WTC11 (cell line): ENCODE results near the gene RPN1. TPM values are rescaled to one million over a fixed set of nuclear protein-coding genes. Genes with fewer than 3 reads are reported as not detected.

Experiments
- ATAC-seq: fragments of 200-7000 bp; cut with Tn5 transposase; 2 replicates; pipeline ENCODE4 v1.10.0; 2021; ENCODE audit warnings: mild to moderate bottlenecking, moderate library complexity
- CTCF ChIA-PET: fragments of 300-600 bp; sonication (Branson Sonifier 250); formaldehyde crosslinking; loops from one replicate; lab custom pipeline; 2021; ENCODE audit warnings: antibody characterized with exemption; lab: Charles Lee
- POLR2A ChIA-PET: fragments of 350-600 bp; sonication (Branson Sonifier 250); formaldehyde crosslinking; loops from one replicate; lab custom pipeline; 2021; ENCODE audit warnings: antibody characterized with exemption; lab: Charles Lee
- DNase-seq: peaks from one replicate; pipeline ENCODE4 v3.0.0; 2021; ENCODE audit warnings: low spot score
- H3K27ac Mint-ChIP-seq: 2 replicates; pipeline ENCODE4 v1.8.0; 2021; ENCODE audit warnings: mixed read lengths
- H3K27me3 Mint-ChIP-seq: 2 replicates; pipeline ENCODE4 v1.8.0; 2021; ENCODE audit warnings: low read depth, mild to moderate bottlenecking, moderate library complexity, mixed read lengths
- H3K36me3 Mint-ChIP-seq: 2 replicates; pipeline ENCODE4 v1.8.0; 2021; ENCODE audit warnings: mixed read lengths
- H3K4me1 Mint-ChIP-seq: 2 replicates; pipeline ENCODE4 v1.8.0; 2022; ENCODE audit warnings: mixed read lengths
- H3K4me3 Mint-ChIP-seq: 2 replicates; pipeline ENCODE4 v1.8.0; 2021; ENCODE audit warnings: mild to moderate bottlenecking, moderate library complexity, mixed read lengths
- H3K9me3 Mint-ChIP-seq: 2 replicates; pipeline ENCODE4 v1.8.0; 2021; ENCODE audit warnings: mixed read lengths
- EMX1 ChIP-seq: fragments of 250-450 bp; sonication (Bioruptor Pico); IDR thresholded peaks from 2 replicates; pipeline ENCODE4 v1.8.0; 2021; ENCODE audit warnings: mild to moderate bottlenecking
- FOXJ3 ChIP-seq: sonication (generic); formaldehyde crosslinking; IDR thresholded peaks from 2 replicates; pipeline ENCODE4 v1.9.0; 2021; ENCODE audit warnings: missing genetic modification reagents, mild to moderate bottlenecking, borderline replicate concordance
- GTF2I ChIP-seq: fragments of 250-450 bp; sonication (Bioruptor Pico); conservative IDR thresholded peaks from 2 replicates; pipeline ENCODE4 v1.4.0; 2021; ENCODE audit warnings: mild to moderate bottlenecking
- IRF2 ChIP-seq: sonication (generic); formaldehyde crosslinking; IDR thresholded peaks from 2 replicates; pipeline ENCODE4 v1.8.0; 2022; ENCODE audit warnings: low read depth, missing genetic modification reagents, borderline replicate concordance
- NFE2L1 ChIP-seq: sonication (generic); formaldehyde crosslinking; IDR thresholded peaks from 2 replicates; pipeline ENCODE4 v1.8.1; 2023; ENCODE audit warnings: missing genetic modification reagents
- NR1H2 ChIP-seq: sonication (generic); formaldehyde crosslinking; IDR thresholded peaks from 2 replicates; pipeline ENCODE4 v1.9.0; 2021; ENCODE audit warnings: mild to moderate bottlenecking, moderate library complexity, missing genetic modification reagents
- SOX15 ChIP-seq: fragments of 250-450 bp; sonication (Bioruptor Pico); IDR thresholded peaks from 2 replicates; pipeline ENCODE4 v1.9.0; 2021; ENCODE audit warnings: mild to moderate bottlenecking
- TCF7 ChIP-seq: sonication (generic); formaldehyde crosslinking; IDR thresholded peaks from 2 replicates; pipeline ENCODE4 v1.8.0; 2022; ENCODE audit warnings: mild to moderate bottlenecking, low read depth, missing genetic modification reagents, moderate library complexity
- ZNF138 ChIP-seq: sonication (generic); formaldehyde crosslinking; conservative IDR thresholded peaks from 2 replicates; pipeline ENCODE4 v1.8.1; 2022; ENCODE audit warnings: mild to moderate bottlenecking, moderate library complexity, missing genetic modification reagents
- ZNF232 ChIP-seq: sonication (generic); formaldehyde crosslinking; IDR thresholded peaks from 2 replicates; pipeline ENCODE4 v1.8.0; 2022; ENCODE audit warnings: mild to moderate bottlenecking, missing genetic modification reagents
- total RNA-seq: library from RNA; stranded (reverse); gene quantifications from 3 replicates; pipeline ENCODE4 v1.2.3, GENCODE V29; 2021
- TF ChIP-seq, protein P1 (sequence below): sonication (generic); formaldehyde crosslinking; IDR thresholded peaks from 2 replicates; pipeline ENCODE4 v1.8.0; 2022; ENCODE audit warnings: mild to moderate bottlenecking, missing genetic modification reagents
- TF ChIP-seq, protein P2 (sequence below): sonication (generic); formaldehyde crosslinking; IDR thresholded peaks from 2 replicates; pipeline ENCODE4 v1.8.1; 2023; ENCODE audit warnings: mild to moderate bottlenecking, missing genetic modification reagents, borderline replicate concordance
- TF ChIP-seq, protein P3 (sequence below): fragments of 250-450 bp; sonication (Bioruptor Pico); IDR thresholded peaks from 2 replicates; pipeline ENCODE4 v1.9.0; 2021; ENCODE audit warnings: mild to moderate bottlenecking
- TF ChIP-seq, protein P4 (sequence below): sonication (generic); formaldehyde crosslinking; IDR thresholded peaks from 2 replicates; pipeline ENCODE4 v1.8.1; 2022; ENCODE audit warnings: mild to moderate bottlenecking, missing genetic modification reagents, moderate library complexity, borderline replicate concordance
- TF ChIP-seq, protein P5 (sequence below): fragments of 250-450 bp; sonication (Bioruptor Pico); IDR thresholded peaks from 2 replicates; pipeline ENCODE4 v1.9.0; 2021; ENCODE audit warnings: mild to moderate bottlenecking, borderline replicate concordance
- TF ChIP-seq, protein P6 (sequence below): sonication (generic); formaldehyde crosslinking; IDR thresholded peaks from 2 replicates; pipeline ENCODE4 v1.8.1; 2023; ENCODE audit warnings: mild to moderate bottlenecking, missing genetic modification reagents

Gene RPN1
- total RNA-seq, 1 experiment from 2014 or later = 160 TPM

DNA sequence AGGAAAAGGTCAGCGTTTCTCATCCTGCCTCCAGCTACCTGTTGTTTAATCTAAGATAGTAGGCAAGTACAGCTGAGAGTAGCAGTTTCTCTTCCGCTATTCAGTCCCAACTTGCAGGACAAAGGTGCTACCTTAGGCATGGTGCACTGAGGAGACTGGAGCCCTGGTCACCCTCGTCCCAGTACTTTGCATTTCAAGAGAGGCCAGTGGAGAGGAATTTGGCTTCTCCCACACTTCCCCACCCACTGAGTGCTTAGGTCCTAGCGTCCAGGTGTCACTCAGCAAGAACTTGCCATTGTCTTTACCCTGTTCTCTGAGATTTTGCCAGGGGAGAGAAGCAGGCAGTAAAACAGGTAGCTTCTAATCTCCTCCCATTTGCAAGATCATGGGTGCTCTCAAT is 12.5 kb upstream of the RPN1 start:
- POLR2A ChIA-PET = no interaction called here
- 0 out of 2 replicates have a peak, but pooled peaks cover 3% of the 10 kb centered on the region for H3K36me3 Mint-ChIP-seq
- peaks cover 29% of the 10 kb centered on the region for H3K9me3 Mint-ChIP-seq
- H3K27me3 Mint-ChIP-seq = peaks cover 16% of the 10 kb centered on the region
- H3K27ac Mint-ChIP-seq = no peak overlapping the region
- TF ChIP-seq, protein P1, sequence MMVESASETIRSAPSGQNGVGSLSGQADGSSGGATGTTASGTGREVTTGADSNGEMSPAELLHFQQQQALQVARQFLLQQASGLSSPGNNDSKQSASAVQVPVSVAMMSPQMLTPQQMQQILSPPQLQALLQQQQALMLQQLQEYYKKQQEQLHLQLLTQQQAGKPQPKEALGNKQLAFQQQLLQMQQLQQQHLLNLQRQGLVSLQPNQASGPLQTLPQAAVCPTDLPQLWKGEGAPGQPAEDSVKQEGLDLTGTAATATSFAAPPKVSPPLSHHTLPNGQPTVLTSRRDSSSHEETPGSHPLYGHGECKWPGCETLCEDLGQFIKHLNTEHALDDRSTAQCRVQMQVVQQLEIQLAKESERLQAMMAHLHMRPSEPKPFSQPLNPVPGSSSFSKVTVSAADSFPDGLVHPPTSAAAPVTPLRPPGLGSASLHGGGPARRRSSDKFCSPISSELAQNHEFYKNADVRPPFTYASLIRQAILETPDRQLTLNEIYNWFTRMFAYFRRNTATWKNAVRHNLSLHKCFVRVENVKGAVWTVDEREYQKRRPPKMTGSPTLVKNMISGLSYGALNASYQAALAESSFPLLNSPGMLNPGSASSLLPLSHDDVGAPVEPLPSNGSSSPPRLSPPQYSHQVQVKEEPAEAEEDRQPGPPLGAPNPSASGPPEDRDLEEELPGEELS (CRISPR knock-in tag) = no peak
- TF ChIP-seq TCF7 (no peak), IRF2 (CRISPR knock-in tag) (no peak), SOX15 (CRISPR knock-in tag) (no peak), EMX1 (CRISPR knock-in tag) (no peak), ZNF232 (CRISPR knock-in tag) (no peak), ZNF138 (CRISPR knock-in tag) (no peak), GTF2I (CRISPR knock-in tag) (no peak), NR1H2 (CRISPR knock-in tag) (no peak), NFE2L1 (no peak), FOXJ3 (CRISPR knock-in tag) (no peak)
- TF ChIP-seq, protein P2, sequence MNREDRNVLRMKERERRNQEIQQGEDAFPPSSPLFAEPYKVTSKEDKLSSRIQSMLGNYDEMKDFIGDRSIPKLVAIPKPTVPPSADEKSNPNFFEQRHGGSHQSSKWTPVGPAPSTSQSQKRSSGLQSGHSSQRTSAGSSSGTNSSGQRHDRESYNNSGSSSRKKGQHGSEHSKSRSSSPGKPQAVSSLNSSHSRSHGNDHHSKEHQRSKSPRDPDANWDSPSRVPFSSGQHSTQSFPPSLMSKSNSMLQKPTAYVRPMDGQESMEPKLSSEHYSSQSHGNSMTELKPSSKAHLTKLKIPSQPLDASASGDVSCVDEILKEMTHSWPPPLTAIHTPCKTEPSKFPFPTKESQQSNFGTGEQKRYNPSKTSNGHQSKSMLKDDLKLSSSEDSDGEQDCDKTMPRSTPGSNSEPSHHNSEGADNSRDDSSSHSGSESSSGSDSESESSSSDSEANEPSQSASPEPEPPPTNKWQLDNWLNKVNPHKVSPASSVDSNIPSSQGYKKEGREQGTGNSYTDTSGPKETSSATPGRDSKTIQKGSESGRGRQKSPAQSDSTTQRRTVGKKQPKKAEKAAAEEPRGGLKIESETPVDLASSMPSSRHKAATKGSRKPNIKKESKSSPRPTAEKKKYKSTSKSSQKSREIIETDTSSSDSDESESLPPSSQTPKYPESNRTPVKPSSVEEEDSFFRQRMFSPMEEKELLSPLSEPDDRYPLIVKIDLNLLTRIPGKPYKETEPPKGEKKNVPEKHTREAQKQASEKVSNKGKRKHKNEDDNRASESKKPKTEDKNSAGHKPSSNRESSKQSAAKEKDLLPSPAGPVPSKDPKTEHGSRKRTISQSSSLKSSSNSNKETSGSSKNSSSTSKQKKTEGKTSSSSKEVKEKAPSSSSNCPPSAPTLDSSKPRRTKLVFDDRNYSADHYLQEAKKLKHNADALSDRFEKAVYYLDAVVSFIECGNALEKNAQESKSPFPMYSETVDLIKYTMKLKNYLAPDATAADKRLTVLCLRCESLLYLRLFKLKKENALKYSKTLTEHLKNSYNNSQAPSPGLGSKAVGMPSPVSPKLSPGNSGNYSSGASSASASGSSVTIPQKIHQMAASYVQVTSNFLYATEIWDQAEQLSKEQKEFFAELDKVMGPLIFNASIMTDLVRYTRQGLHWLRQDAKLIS (CRISPR knock-in tag) = no peak
- TF ChIP-seq, protein P3, sequence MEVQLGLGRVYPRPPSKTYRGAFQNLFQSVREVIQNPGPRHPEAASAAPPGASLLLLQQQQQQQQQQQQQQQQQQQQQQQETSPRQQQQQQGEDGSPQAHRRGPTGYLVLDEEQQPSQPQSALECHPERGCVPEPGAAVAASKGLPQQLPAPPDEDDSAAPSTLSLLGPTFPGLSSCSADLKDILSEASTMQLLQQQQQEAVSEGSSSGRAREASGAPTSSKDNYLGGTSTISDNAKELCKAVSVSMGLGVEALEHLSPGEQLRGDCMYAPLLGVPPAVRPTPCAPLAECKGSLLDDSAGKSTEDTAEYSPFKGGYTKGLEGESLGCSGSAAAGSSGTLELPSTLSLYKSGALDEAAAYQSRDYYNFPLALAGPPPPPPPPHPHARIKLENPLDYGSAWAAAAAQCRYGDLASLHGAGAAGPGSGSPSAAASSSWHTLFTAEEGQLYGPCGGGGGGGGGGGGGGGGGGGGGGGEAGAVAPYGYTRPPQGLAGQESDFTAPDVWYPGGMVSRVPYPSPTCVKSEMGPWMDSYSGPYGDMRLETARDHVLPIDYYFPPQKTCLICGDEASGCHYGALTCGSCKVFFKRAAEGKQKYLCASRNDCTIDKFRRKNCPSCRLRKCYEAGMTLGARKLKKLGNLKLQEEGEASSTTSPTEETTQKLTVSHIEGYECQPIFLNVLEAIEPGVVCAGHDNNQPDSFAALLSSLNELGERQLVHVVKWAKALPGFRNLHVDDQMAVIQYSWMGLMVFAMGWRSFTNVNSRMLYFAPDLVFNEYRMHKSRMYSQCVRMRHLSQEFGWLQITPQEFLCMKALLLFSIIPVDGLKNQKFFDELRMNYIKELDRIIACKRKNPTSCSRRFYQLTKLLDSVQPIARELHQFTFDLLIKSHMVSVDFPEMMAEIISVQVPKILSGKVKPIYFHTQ (CRISPR knock-in tag) = no peak
- TF ChIP-seq, protein P4, sequence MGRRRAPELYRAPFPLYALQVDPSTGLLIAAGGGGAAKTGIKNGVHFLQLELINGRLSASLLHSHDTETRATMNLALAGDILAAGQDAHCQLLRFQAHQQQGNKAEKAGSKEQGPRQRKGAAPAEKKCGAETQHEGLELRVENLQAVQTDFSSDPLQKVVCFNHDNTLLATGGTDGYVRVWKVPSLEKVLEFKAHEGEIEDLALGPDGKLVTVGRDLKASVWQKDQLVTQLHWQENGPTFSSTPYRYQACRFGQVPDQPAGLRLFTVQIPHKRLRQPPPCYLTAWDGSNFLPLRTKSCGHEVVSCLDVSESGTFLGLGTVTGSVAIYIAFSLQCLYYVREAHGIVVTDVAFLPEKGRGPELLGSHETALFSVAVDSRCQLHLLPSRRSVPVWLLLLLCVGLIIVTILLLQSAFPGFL (CRISPR knock-in tag) = no peak
- TF ChIP-seq, protein P5, sequence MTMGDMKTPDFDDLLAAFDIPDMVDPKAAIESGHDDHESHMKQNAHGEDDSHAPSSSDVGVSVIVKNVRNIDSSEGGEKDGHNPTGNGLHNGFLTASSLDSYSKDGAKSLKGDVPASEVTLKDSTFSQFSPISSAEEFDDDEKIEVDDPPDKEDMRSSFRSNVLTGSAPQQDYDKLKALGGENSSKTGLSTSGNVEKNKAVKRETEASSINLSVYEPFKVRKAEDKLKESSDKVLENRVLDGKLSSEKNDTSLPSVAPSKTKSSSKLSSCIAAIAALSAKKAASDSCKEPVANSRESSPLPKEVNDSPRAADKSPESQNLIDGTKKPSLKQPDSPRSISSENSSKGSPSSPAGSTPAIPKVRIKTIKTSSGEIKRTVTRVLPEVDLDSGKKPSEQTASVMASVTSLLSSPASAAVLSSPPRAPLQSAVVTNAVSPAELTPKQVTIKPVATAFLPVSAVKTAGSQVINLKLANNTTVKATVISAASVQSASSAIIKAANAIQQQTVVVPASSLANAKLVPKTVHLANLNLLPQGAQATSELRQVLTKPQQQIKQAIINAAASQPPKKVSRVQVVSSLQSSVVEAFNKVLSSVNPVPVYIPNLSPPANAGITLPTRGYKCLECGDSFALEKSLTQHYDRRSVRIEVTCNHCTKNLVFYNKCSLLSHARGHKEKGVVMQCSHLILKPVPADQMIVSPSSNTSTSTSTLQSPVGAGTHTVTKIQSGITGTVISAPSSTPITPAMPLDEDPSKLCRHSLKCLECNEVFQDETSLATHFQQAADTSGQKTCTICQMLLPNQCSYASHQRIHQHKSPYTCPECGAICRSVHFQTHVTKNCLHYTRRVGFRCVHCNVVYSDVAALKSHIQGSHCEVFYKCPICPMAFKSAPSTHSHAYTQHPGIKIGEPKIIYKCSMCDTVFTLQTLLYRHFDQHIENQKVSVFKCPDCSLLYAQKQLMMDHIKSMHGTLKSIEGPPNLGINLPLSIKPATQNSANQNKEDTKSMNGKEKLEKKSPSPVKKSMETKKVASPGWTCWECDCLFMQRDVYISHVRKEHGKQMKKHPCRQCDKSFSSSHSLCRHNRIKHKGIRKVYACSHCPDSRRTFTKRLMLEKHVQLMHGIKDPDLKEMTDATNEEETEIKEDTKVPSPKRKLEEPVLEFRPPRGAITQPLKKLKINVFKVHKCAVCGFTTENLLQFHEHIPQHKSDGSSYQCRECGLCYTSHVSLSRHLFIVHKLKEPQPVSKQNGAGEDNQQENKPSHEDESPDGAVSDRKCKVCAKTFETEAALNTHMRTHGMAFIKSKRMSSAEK = no peak
- TF ChIP-seq, protein P6, sequence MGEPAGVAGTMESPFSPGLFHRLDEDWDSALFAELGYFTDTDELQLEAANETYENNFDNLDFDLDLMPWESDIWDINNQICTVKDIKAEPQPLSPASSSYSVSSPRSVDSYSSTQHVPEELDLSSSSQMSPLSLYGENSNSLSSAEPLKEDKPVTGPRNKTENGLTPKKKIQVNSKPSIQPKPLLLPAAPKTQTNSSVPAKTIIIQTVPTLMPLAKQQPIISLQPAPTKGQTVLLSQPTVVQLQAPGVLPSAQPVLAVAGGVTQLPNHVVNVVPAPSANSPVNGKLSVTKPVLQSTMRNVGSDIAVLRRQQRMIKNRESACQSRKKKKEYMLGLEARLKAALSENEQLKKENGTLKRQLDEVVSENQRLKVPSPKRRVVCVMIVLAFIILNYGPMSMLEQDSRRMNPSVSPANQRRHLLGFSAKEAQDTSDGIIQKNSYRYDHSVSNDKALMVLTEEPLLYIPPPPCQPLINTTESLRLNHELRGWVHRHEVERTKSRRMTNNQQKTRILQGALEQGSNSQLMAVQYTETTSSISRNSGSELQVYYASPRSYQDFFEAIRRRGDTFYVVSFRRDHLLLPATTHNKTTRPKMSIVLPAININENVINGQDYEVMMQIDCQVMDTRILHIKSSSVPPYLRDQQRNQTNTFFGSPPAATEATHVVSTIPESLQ = no peak
- no peak overlapping the region for H3K4me3 Mint-ChIP-seq
- DNase-seq = no peak
- ATAC-seq = peak; percentile 67
- H3K4me1 Mint-ChIP-seq = peaks cover 4% of the 10 kb centered on the region
- CTCF ChIA-PET = interaction anchor here (1.2 to 2.2 kb wide), 3 partner anchors 18 to 183 kb away, joined by 3 to 12 read pairs (median 4); no protein-coding TSS in a partner anchor
